HCT116 (cell line): ENCODE results near the gene MTUS2. TPM values are rescaled to one million over a fixed set of nuclear protein-coding genes. Genes with fewer than 3 reads are reported as not detected.

Source experiments
- ATAC-seq: fragments of 200-7000 bp; cut with Tn5 transposase; 2 replicates; pipeline ENCODE4 v1.9.1; 2020; ENCODE audit warnings: mild to moderate bottlenecking, moderate library complexity
- BruUV-seq: library from RNA; stranded (reverse); fragments of 400-500 nt; replicated peaks from 2 replicates; lab custom pipeline; 2021; lab: Mats Ljungman, UMichigan
- CTCF ChIA-PET: fragments of 300-600 bp; sonication (Branson Sonifier 250); formaldehyde crosslinking; loops from one replicate; lab custom pipeline; 2021; ENCODE audit warnings: antibody characterized with exemption; lab: Charles Lee
- POLR2A ChIA-PET: fragments of 300-600, 350-600 bp; sonication (Branson Sonifier 250); formaldehyde crosslinking; loops from one replicate; lab custom pipeline; 2021; ENCODE audit warnings: antibody characterized with exemption; lab: Charles Lee
- RAD21 ChIA-PET, 2 experiments: fragments of 300-600 bp; sonication (Branson Sonifier 250); formaldehyde crosslinking; loops; one replicate each; lab custom pipeline; 2023; ENCODE audit warnings: low total read pairs in 2 of 2; ENCODE audit not compliant: uncharacterized antibody in 2 of 2, unreplicated experiment in 2 of 2, low non-redundant PET in 1 of 2; lab: Charles Lee
- DNase-seq: peaks from one replicate; pipeline ENCODE4 v3.0.0-alpha.2; 2010; ENCODE audit warnings: low read depth, low spot score
- H2AFZ ChIP-seq: fragments of 200-600 bp; shearing (Covaris generic), sonication (generic); 2 replicates; pipeline ENCODE4 v1.6.1; 2017; ENCODE audit warnings: low read depth, mixed run types, mixed read lengths, antibody characterized with exemption, low read length; ENCODE audit not compliant: poor library complexity, severe bottlenecking
- H3K27ac ChIP-seq: 2 replicates; pipeline ENCODE4 v1.5.1; 2012; ENCODE audit warnings: low read depth, low read length
- H3K27me3 ChIP-seq: fragments of 200-600 bp; sonication (generic); 2 replicates; pipeline ENCODE4 v1.6.1; 2016; ENCODE audit warnings: mixed run types, low read length, mixed read lengths; ENCODE audit not compliant: insufficient read depth
- H3K36me3 ChIP-seq, 2 experiments: fragments of 200-500 bp in 1 of 2; fragments of 200-600 bp in 1 of 2; sonication (Bioruptor generic) in 1 of 2; sonication (generic) in 1 of 2; 2 replicates each; pipeline versions ENCODE4 v1.5.1 to v1.6.1; 2014 to 2016; ENCODE audit warnings: low read length in 2 of 2, inconsistent platforms in 1 of 2, mixed read lengths in 1 of 2, mixed run types in 1 of 2; ENCODE audit not compliant: insufficient read depth in 2 of 2, control insufficient read depth in 1 of 2
- H3K4me1 ChIP-seq, 2 experiments: fragments of 200-600 bp in 1 of 2; sonication (generic) in 1 of 2; 2 replicates each; pipeline versions ENCODE4 v1.5.1 to v1.6.1; 2012 to 2017; ENCODE audit warnings: low read length in 2 of 2, inconsistent platforms in 1 of 2, mild to moderate bottlenecking in 1 of 2, mixed read lengths in 1 of 2, mixed run types in 1 of 2, moderate library complexity in 1 of 2; ENCODE audit not compliant: insufficient read depth in 2 of 2, control insufficient read depth in 1 of 2
- H3K4me2 ChIP-seq: fragments of 200-600 bp; sonication (generic); 2 replicates; pipeline ENCODE4 v1.6.1; 2017; ENCODE audit warnings: mixed run types, low read length, mixed read lengths
- H3K4me3 ChIP-seq, 2 experiments: fragments of 200-600 bp in 1 of 2; sonication (generic) in 1 of 2; replicated peaks in 1 of 2; 2 replicates each; pipeline ENCODE4 v1.5.1; 2011 to 2016; ENCODE audit warnings: low read length in 2 of 2, control low read depth in 1 of 2, low read depth in 1 of 2, mild to moderate bottlenecking in 1 of 2, mixed read lengths in 1 of 2, mixed run types in 1 of 2
- H3K79me2 ChIP-seq: fragments of 200-600 bp; sonication (generic); 2 replicates; pipeline ENCODE4 v1.6.1; 2017; ENCODE audit warnings: mild to moderate bottlenecking, mixed run types, low read length, moderate library complexity, mixed read lengths; ENCODE audit not compliant: insufficient read depth
- H3K9ac ChIP-seq: fragments of 200-600 bp; sonication (generic); 2 replicates; pipeline ENCODE4 v1.6.1; 2016; ENCODE audit warnings: low read length, mixed read lengths
- H3K9me2 ChIP-seq: fragments of 200-600 bp; sonication (generic), shearing (Covaris generic); 2 replicates; pipeline ENCODE4 v1.6.1; 2017; ENCODE audit warnings: mixed run types, mild to moderate bottlenecking, moderate library complexity; ENCODE audit not compliant: insufficient read depth
- H3K9me3 ChIP-seq, 2 experiments: fragments of 200-500 bp in 1 of 2; fragments of 200-600 bp in 1 of 2; sonication (Bioruptor generic) in 1 of 2; sonication (generic) in 1 of 2; 2 replicates each; pipeline ENCODE4 v1.6.1; 2014 to 2017; ENCODE audit warnings: low read length in 2 of 2, mixed read lengths in 2 of 2, inconsistent platforms in 1 of 2, low read depth in 1 of 2, mild to moderate bottlenecking in 1 of 2, mixed run types in 1 of 2, moderate library complexity in 1 of 2; ENCODE audit not compliant: control insufficient read depth in 1 of 2, insufficient read depth in 1 of 2
- H4K20me1 ChIP-seq: fragments of 200-600 bp; sonication (generic), shearing (Covaris generic); 2 replicates; pipeline ENCODE4 v1.6.1; 2017; ENCODE audit warnings: mixed run types, mild to moderate bottlenecking, moderate library complexity; ENCODE audit not compliant: insufficient read depth
- CBX3 ChIP-seq: IDR thresholded peaks from 2 replicates; pipeline ENCODE4 v1.6.1; 2012; ENCODE audit warnings: low read depth
- CEBPB ChIP-seq: IDR thresholded peaks from 2 replicates; pipeline ENCODE4 v1.6.1; 2012; ENCODE audit warnings: low read depth
- EZH2phosphoT487 ChIP-seq: fragments of 200-600 bp; IDR thresholded peaks from 2 replicates; pipeline ENCODE4 v1.6.1; 2018; ENCODE audit warnings: antibody characterized with exemption, borderline replicate concordance
- POLR2A ChIP-seq: IDR thresholded peaks from 2 replicates; pipeline ENCODE4 v1.7.0; 2011; ENCODE audit warnings: borderline replicate concordance; ENCODE audit not compliant: insufficient read depth, insufficient read length; ENCODE audit errors: extremely low read depth
- SP1 ChIP-seq: IDR thresholded peaks from 2 replicates; pipeline ENCODE4 v1.6.1; 2012; ENCODE audit warnings: low read depth
- ZFX ChIP-seq: fragments of 450-650 bp; IDR thresholded peaks from 2 replicates; pipeline ENCODE4 v1.6.1; 2017
- intact Hi-C: fragments of 100-400 bp; cut with micrococcal nuclease; formaldehyde crosslinking; loops from 2 replicates; pipeline ENCODE4 v1.10.0; 2022
- total RNA-seq: library from RNA; stranded (reverse); gene quantifications from one replicate; pipeline ENCODE4 v1.2.1, GENCODE V29; 2021; ENCODE audit not compliant: unreplicated experiment
- TF ChIP-seq, protein P1 (sequence below): IDR thresholded peaks from 2 replicates; pipeline ENCODE4 v1.6.1; 2012; ENCODE audit warnings: low read depth
- TF ChIP-seq, protein P2 (sequence below), 3 experiments: fragments of 200-600 bp in 1 of 3; sonication (generic) in 1 of 3; IDR thresholded peaks in 2 of 3; conservative IDR thresholded peaks in 1 of 3; 2 replicates each; pipeline ENCODE4 v1.5.1; 2012 to 2017; ENCODE audit warnings: low read depth in 2 of 3, low read length in 2 of 3, antibody characterized with exemption in 1 of 3, borderline replicate concordance in 1 of 3, control low read depth in 1 of 3, mild to moderate bottlenecking in 1 of 3, mixed read lengths in 1 of 3, mixed run types in 1 of 3, moderate library complexity in 1 of 3; ENCODE audit not compliant: insufficient read depth in 1 of 3

MTUS2 gene
- total RNA-seq, 1 experiment from 2014 or later = 0.02 TPM

DNA sequence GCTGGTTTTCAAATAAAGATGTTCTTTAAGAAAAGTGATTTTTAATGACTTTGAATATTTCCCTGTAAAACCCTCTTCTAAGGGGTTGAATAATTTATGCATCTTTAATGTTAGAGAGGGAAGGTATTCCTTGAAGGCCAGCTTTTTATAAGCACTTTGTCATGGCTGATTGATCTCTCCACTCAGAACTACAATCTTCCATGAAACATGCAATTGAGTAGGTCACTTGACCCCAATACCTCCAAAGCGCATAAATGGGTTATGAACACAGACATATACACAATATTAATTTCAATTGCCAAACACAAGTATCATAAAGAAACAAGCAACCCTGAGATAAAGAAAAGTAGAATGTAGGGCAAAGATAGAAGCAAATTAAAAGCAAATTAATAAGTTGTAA lies 359.9 kb downstream of the MTUS2 start:
- Histone ChIP-seq H3K79me2 (no peaks in the 10 kb centered on the region), H3K36me3 (no peaks in the 10 kb centered on the region), H2AFZ (no peak overlapping the region), H4K20me1 (no peaks in the 10 kb centered on the region), H3K4me3 (no peak overlapping the region), H3K9me3 (no peaks in the 10 kb centered on the region), H3K9me2 (no peaks in the 10 kb centered on the region), H3K27ac (no peak overlapping the region), H3K27me3 (0 out of 2 replicates have a peak, but pooled peaks cover 5% of the 10 kb centered on the region), H3K9ac (no peak overlapping the region), H3K4me2 (no peak overlapping the region), H3K4me1 (no peaks in the 10 kb centered on the region)
- DNase-seq (no peak), ATAC-seq (no peak)
- no TSS peak for BruUV-seq
- intact Hi-C loops = no loop called here
- no peak for TF ChIP-seq ZFX
- TF ChIP-seq POLR2A = no peak
- TF ChIP-seq SP1 = no peak
- TF ChIP-seq CEBPB = no peak
- no peak for TF ChIP-seq EZH2phosphoT487
- TF ChIP-seq, protein P1, sequence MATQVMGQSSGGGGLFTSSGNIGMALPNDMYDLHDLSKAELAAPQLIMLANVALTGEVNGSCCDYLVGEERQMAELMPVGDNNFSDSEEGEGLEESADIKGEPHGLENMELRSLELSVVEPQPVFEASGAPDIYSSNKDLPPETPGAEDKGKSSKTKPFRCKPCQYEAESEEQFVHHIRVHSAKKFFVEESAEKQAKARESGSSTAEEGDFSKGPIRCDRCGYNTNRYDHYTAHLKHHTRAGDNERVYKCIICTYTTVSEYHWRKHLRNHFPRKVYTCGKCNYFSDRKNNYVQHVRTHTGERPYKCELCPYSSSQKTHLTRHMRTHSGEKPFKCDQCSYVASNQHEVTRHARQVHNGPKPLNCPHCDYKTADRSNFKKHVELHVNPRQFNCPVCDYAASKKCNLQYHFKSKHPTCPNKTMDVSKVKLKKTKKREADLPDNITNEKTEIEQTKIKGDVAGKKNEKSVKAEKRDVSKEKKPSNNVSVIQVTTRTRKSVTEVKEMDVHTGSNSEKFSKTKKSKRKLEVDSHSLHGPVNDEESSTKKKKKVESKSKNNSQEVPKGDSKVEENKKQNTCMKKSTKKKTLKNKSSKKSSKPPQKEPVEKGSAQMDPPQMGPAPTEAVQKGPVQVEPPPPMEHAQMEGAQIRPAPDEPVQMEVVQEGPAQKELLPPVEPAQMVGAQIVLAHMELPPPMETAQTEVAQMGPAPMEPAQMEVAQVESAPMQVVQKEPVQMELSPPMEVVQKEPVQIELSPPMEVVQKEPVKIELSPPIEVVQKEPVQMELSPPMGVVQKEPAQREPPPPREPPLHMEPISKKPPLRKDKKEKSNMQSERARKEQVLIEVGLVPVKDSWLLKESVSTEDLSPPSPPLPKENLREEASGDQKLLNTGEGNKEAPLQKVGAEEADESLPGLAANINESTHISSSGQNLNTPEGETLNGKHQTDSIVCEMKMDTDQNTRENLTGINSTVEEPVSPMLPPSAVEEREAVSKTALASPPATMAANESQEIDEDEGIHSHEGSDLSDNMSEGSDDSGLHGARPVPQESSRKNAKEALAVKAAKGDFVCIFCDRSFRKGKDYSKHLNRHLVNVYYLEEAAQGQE = no peak
- TF ChIP-seq, protein P2, sequence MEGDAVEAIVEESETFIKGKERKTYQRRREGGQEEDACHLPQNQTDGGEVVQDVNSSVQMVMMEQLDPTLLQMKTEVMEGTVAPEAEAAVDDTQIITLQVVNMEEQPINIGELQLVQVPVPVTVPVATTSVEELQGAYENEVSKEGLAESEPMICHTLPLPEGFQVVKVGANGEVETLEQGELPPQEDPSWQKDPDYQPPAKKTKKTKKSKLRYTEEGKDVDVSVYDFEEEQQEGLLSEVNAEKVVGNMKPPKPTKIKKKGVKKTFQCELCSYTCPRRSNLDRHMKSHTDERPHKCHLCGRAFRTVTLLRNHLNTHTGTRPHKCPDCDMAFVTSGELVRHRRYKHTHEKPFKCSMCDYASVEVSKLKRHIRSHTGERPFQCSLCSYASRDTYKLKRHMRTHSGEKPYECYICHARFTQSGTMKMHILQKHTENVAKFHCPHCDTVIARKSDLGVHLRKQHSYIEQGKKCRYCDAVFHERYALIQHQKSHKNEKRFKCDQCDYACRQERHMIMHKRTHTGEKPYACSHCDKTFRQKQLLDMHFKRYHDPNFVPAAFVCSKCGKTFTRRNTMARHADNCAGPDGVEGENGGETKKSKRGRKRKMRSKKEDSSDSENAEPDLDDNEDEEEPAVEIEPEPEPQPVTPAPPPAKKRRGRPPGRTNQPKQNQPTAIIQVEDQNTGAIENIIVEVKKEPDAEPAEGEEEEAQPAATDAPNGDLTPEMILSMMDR (IDR thresholded peaks at IDR 0.05 in 2 of 3, conservative IDR thresholded peaks at IDR 0.05 in 1 of 3; ENCODE audit: borderline replicate concordance in 1 of 3, insufficient read depth in 1 of 3, low read depth in 2 of 3, low read length in 2 of 3) = no peak
- TF ChIP-seq CBX3 = no peak
- ChIA-PET RAD21 (no interaction called here), POLR2A (no interaction called here), CTCF (no interaction called here)
